Measurements from ENCODE around the gene SVIP.

Gene SVIP, protein sequence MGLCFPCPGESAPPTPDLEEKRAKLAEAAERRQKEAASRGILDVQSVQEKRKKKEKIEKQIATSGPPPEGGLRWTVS

DNA sequence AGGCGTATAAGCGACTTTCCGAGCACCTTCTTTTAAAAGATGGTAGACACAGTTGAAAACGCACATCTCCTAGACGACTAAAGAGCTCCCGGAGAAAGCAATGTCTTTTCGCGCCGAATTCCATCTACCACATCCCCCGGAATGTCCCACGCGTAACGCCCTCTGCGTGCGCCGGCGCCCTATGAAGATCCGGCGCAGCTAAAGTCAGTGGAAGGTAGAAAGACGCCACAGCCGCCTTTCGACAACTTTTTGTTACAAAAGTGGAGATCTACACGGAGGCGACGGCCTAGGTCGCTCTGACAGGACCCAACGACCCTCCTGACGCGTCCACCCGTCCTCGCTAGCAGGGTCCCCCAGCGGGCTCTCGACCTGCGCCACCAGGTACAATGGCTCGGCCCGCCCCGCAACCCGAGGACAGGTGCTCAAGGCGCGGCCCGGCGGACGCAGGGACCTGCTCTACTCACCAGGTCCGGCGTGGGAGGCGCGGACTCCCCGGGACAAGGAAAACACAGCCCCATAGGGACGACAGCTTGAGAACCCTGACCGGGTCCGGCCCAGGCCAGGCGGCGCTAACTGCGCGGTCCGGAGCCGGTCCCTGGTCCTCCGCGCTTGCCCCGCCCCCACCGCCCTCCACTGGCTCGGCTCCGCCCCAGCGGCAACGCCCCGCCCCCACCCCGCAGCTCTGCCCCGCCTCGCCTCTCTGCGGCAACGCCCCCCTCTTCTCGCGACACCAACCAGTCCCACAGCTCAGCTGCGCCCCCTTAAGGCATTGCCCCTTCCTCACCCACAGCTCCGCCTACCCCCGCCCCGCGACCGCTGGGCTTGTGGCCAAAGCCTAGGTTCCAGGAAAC is at the start of gene SVIP:
Gene SVIP (minus strand): TSS at position 571 of the 851 bp plus-strand sequence. CDS start 53 bp downstream, at position 518.
- H3K79me2 ChIP-seq (ENCODE audit: insufficient read depth, low read length) = peaks cover 12% of the 10 kb centered on the region
- peaks cover 18% of the 10 kb centered on the region; the same call in 1 of the 2 replicates for H3K36me3 ChIP-seq (ENCODE audit: low read length)
- H3K4me2 ChIP-seq (ENCODE audit: low read depth, low read length, poor library complexity, severe bottlenecking) = peak within 1 kb of the TSS; percentile 74
- H3K27ac ChIP-seq (ENCODE audit: low read depth, low read length) = peak within 1 kb of the TSS; percentile 60
- peaks cover 11% of the 10 kb centered on the region; the same call in 1 of the 2 replicates for H3F3A ChIP-seq (ENCODE audit: insufficient read depth)
- peak within 1 kb of the TSS; percentile 69 for H3K9ac ChIP-seq (ENCODE audit: low read length)
- no peaks in the 10 kb centered on the region for H3K9me3 ChIP-seq (ENCODE audit: insufficient read depth, low read length)
- peak within 1 kb of the TSS; percentile 86 for H3K4me3 ChIP-seq (ENCODE audit: insufficient read depth, low read length, poor library complexity, severe bottlenecking)
- TF ChIP-seq, protein P1, sequence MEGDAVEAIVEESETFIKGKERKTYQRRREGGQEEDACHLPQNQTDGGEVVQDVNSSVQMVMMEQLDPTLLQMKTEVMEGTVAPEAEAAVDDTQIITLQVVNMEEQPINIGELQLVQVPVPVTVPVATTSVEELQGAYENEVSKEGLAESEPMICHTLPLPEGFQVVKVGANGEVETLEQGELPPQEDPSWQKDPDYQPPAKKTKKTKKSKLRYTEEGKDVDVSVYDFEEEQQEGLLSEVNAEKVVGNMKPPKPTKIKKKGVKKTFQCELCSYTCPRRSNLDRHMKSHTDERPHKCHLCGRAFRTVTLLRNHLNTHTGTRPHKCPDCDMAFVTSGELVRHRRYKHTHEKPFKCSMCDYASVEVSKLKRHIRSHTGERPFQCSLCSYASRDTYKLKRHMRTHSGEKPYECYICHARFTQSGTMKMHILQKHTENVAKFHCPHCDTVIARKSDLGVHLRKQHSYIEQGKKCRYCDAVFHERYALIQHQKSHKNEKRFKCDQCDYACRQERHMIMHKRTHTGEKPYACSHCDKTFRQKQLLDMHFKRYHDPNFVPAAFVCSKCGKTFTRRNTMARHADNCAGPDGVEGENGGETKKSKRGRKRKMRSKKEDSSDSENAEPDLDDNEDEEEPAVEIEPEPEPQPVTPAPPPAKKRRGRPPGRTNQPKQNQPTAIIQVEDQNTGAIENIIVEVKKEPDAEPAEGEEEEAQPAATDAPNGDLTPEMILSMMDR (IDR thresholded peaks at IDR 0.05; ENCODE audit: insufficient read depth, low read length, poor library complexity, severe bottlenecking) = peak; percentile 75
- no peak for TF ChIP-seq EZH2phosphoT487 (conservative IDR thresholded peaks at IDR 0.05; ENCODE audit: low read length)
- no peaks in the 10 kb centered on the region for H4K20me1 ChIP-seq (ENCODE audit: low read depth, low read length)
- H3K9me2 ChIP-seq (replicated peaks; ENCODE audit: insufficient read depth, low read length) = no peaks in the 10 kb centered on the region
- H3K27me3 ChIP-seq (ENCODE audit: low read length) = no peaks in the 10 kb centered on the region
- peak within 1 kb of the TSS; percentile 76 for H2AFZ ChIP-seq (ENCODE audit: low read depth, low read length, severe bottlenecking)

DNA sequence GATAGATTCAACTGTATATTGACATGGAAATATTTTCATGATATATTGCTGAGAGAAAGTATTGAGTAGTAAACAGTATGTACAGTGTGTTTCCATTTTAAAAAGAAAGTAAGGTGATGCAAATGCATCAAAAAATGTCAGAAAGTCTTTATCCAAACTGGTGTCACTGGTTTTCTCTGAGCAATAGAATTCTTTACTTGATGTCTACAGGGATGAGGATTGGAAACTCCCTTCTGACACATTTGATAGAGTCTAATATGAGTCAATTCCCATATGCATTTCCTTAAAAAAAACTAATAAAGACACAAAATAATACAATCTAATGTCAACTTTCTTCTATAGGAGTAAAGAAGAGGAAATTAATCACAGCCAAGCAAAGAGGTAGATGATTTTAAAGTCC is 49.0 kb upstream of the SVIP start:
- H3K36me3 ChIP-seq (ENCODE audit: low read length) = no peaks in the 10 kb centered on the region
- TF ChIP-seq EZH2phosphoT487 (conservative IDR thresholded peaks at IDR 0.05; ENCODE audit: low read length) = no peak
- TF ChIP-seq, protein P1 (IDR thresholded peaks at IDR 0.05; ENCODE audit: insufficient read depth, low read length, poor library complexity, severe bottlenecking) = no peak
- no peaks in the 10 kb centered on the region for H3K79me2 ChIP-seq (ENCODE audit: insufficient read depth, low read length)
- H2AFZ ChIP-seq (ENCODE audit: low read depth, low read length, severe bottlenecking) = no peak overlapping the region
- no peaks in the 10 kb centered on the region for H3K9me2 ChIP-seq (replicated peaks; ENCODE audit: insufficient read depth, low read length)
- H3F3A ChIP-seq (ENCODE audit: insufficient read depth) = no peaks in the 10 kb centered on the region
- no peak overlapping the region for H3K4me2 ChIP-seq (ENCODE audit: low read depth, low read length, poor library complexity, severe bottlenecking)
- no peaks in the 10 kb centered on the region for H3K27me3 ChIP-seq (ENCODE audit: low read length)
- H3K4me3 ChIP-seq (ENCODE audit: insufficient read depth, low read length, poor library complexity, severe bottlenecking) = no peak overlapping the region
- H3K27ac ChIP-seq (ENCODE audit: low read depth, low read length) = no peak overlapping the region
- no peaks in the 10 kb centered on the region for H3K9me3 ChIP-seq (ENCODE audit: insufficient read depth, low read length)
- no peak overlapping the region for H3K9ac ChIP-seq (ENCODE audit: low read length)
- no peaks in the 10 kb centered on the region; the same call in 1 of the 2 replicates for H4K20me1 ChIP-seq (ENCODE audit: low read depth, low read length)

DNA sequence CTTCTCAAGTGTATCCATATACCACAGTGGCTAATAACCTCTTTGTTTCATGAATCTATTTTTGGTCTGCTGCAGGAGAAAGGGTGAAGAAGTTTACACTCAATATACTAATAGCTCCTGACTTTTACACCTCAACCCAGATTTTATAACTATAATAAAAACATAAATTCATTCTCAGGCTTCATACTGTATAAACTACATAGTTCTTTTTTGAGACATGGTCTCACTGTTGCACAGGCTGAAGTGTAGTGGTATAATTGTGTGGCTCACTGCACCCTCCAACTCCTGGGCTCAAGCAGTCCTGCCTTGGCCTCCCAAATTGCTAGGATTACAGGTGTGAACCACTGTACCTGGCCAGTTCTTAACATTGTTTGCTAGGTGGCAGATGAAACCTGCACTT is 48.4 kb upstream of the SVIP start:
- Histone ChIP-seq H2AFZ (ENCODE audit: low read depth, low read length, severe bottlenecking) (no peak overlapping the region), H3K27ac (ENCODE audit: low read depth, low read length) (no peak overlapping the region), H3F3A (ENCODE audit: insufficient read depth) (no peaks in the 10 kb centered on the region), H3K27me3 (ENCODE audit: low read length) (no peaks in the 10 kb centered on the region), H3K4me2 (ENCODE audit: low read depth, low read length, poor library complexity, severe bottlenecking) (no peak overlapping the region), H3K9ac (ENCODE audit: low read length) (no peak overlapping the region), H3K9me3 (ENCODE audit: insufficient read depth, low read length) (no peaks in the 10 kb centered on the region), H3K79me2 (ENCODE audit: insufficient read depth, low read length) (no peaks in the 10 kb centered on the region), H3K9me2 (replicated peaks; ENCODE audit: insufficient read depth, low read length) (no peaks in the 10 kb centered on the region), H4K20me1 (ENCODE audit: low read depth, low read length) (no peaks in the 10 kb centered on the region; the same call in 1 of the 2 replicates), H3K4me3 (ENCODE audit: insufficient read depth, low read length, poor library complexity, severe bottlenecking) (no peak overlapping the region), H3K36me3 (ENCODE audit: low read length) (no peaks in the 10 kb centered on the region)
- TF ChIP-seq EZH2phosphoT487 (conservative IDR thresholded peaks at IDR 0.05; ENCODE audit: low read length) = no peak
- TF ChIP-seq, protein P1 (IDR thresholded peaks at IDR 0.05; ENCODE audit: insufficient read depth, low read length, poor library complexity, severe bottlenecking) = no peak

All from SU-DHL-6 (cell line).